ENCODE data around the gene CDIPT.

Gene CDIPT

DNA sequence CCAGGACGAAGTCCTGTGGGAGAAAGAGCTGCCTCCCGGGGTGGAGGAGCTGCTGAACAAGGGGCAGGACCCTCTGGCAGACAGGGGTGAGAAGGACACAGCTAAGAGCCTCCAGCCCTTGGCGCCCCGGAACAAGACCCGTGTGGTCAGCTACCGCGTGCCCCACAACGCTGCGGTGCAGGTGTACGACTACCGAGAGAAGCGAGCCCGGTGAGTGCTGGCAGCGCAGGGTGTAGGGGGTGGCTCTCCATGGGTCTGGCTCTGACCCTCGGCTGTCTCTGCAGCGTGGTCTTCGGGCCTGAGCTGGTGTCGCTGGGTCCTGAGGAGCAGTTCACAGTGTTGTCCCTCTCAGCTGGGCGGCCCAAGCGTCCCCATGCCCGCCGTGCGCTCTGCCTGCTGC lies 21.4 kb downstream of the CDIPT start:
- Histone ChIP-seq H4K20me1 (ENCODE audit: insufficient read depth, low read length, poor library complexity, severe bottlenecking) (no peaks in the 10 kb centered on the region), H3K9me3 (ENCODE audit: insufficient read depth, low read depth, low read length) (no peaks in the 10 kb centered on the region), H3K4me3 (ENCODE audit: low read length, poor library complexity, severe bottlenecking) (no peak overlapping the region), H3K4me1 (ENCODE audit: insufficient read depth, low read length, poor library complexity, severe bottlenecking) (no peaks in the 10 kb centered on the region), H3K4me2 (ENCODE audit: low read depth, low read length, poor library complexity, severe bottlenecking) (no peak overlapping the region), H3K9ac (ENCODE audit: low read depth, low read length, poor library complexity, severe bottlenecking) (no peak overlapping the region), H3F3A (ENCODE audit: low read depth) (no peaks in the 10 kb centered on the region), H3K79me2 (ENCODE audit: insufficient read depth, low read length) (no peaks in the 10 kb centered on the region), H3K36me3 (ENCODE audit: insufficient read depth, low read length) (no peaks in the 10 kb centered on the region), H3K27me3 (ENCODE audit: insufficient read depth, low read length, poor library complexity, severe bottlenecking) (no peaks in the 10 kb centered on the region), H2AFZ (ENCODE audit: low read length) (no peak overlapping the region), H3K9me2 (replicated peaks; ENCODE audit: low read depth, low read length) (no peaks in the 10 kb centered on the region)
- no peak for TF ChIP-seq EZH2phosphoT487 (IDR thresholded peaks at IDR 0.05; ENCODE audit: borderline replicate concordance)
- TF ChIP-seq, protein P1, sequence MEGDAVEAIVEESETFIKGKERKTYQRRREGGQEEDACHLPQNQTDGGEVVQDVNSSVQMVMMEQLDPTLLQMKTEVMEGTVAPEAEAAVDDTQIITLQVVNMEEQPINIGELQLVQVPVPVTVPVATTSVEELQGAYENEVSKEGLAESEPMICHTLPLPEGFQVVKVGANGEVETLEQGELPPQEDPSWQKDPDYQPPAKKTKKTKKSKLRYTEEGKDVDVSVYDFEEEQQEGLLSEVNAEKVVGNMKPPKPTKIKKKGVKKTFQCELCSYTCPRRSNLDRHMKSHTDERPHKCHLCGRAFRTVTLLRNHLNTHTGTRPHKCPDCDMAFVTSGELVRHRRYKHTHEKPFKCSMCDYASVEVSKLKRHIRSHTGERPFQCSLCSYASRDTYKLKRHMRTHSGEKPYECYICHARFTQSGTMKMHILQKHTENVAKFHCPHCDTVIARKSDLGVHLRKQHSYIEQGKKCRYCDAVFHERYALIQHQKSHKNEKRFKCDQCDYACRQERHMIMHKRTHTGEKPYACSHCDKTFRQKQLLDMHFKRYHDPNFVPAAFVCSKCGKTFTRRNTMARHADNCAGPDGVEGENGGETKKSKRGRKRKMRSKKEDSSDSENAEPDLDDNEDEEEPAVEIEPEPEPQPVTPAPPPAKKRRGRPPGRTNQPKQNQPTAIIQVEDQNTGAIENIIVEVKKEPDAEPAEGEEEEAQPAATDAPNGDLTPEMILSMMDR (conservative IDR thresholded peaks at IDR 0.05; ENCODE audit: low read length), result no peak

- Histone ChIP-seq H3K4me1 (ENCODE audit: insufficient read depth, low read length, poor library complexity, severe bottlenecking) (no peaks in the 10 kb centered on the region), H3K4me3 (ENCODE audit: low read length, poor library complexity, severe bottlenecking) (no peak overlapping the region), H3K36me3 (ENCODE audit: insufficient read depth, low read length) (no peaks in the 10 kb centered on the region), H3K4me2 (ENCODE audit: low read depth, low read length, poor library complexity, severe bottlenecking) (no peak overlapping the region), H3K79me2 (ENCODE audit: insufficient read depth, low read length) (no peaks in the 10 kb centered on the region), H3K27me3 (ENCODE audit: insufficient read depth, low read length, poor library complexity, severe bottlenecking) (no peaks in the 10 kb centered on the region), H3F3A (ENCODE audit: low read depth) (no peaks in the 10 kb centered on the region), H2AFZ (ENCODE audit: low read length) (no peak overlapping the region), H4K20me1 (ENCODE audit: insufficient read depth, low read length, poor library complexity, severe bottlenecking) (no peaks in the 10 kb centered on the region), H3K9me3 (ENCODE audit: insufficient read depth, low read depth, low read length) (no peaks in the 10 kb centered on the region), H3K9me2 (replicated peaks; ENCODE audit: low read depth, low read length) (no peaks in the 10 kb centered on the region), H3K9ac (ENCODE audit: low read depth, low read length, poor library complexity, severe bottlenecking) (no peak overlapping the region)
- TF ChIP-seq EZH2phosphoT487 (IDR thresholded peaks at IDR 0.05; ENCODE audit: borderline replicate concordance), result no peak
- TF ChIP-seq, protein P1 (conservative IDR thresholded peaks at IDR 0.05; ENCODE audit: low read length), result no peak
Observed at GRCh38 chr16:29840240-29840639, 22.8 kb downstream of the CDIPT start.

DNA sequence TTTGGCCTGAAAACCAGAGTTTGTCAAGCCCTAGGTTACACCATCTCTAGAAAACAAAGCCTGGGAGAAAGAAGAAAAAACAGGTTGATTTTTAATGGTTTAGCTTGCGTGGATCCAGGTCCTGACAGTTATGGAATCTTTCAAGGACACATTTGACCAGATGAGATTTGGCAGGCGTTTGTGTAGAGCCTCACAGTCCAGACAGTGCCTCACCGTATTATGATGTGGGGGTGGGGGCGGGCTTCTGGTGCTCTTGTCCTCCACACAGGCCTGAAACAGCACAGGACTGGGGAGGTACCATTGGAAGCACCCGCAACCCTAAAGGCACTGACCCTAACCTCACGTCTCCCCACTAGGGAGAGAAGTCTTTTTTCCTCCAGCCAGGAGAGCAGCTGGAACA lies 23.2 kb downstream of the CDIPT start:
- H4K20me1 ChIP-seq (ENCODE audit: insufficient read depth, low read length, poor library complexity, severe bottlenecking), result no peaks in the 10 kb centered on the region
- no peaks in the 10 kb centered on the region for H3K36me3 ChIP-seq (ENCODE audit: insufficient read depth, low read length)
- no peak for TF ChIP-seq EZH2phosphoT487 (IDR thresholded peaks at IDR 0.05; ENCODE audit: borderline replicate concordance)
- TF ChIP-seq, protein P1 (conservative IDR thresholded peaks at IDR 0.05; ENCODE audit: low read length), result no peak
- H3K79me2 ChIP-seq (ENCODE audit: insufficient read depth, low read length), result no peaks in the 10 kb centered on the region
- H3K9me2 ChIP-seq (replicated peaks; ENCODE audit: low read depth, low read length), result no peaks in the 10 kb centered on the region
- H3K9ac ChIP-seq (ENCODE audit: low read depth, low read length, poor library complexity, severe bottlenecking), result no peak overlapping the region
- H3F3A ChIP-seq (ENCODE audit: low read depth), result no peaks in the 10 kb centered on the region
- H3K27me3 ChIP-seq (ENCODE audit: insufficient read depth, low read length, poor library complexity, severe bottlenecking), result no peaks in the 10 kb centered on the region
- no peak overlapping the region for H3K4me2 ChIP-seq (ENCODE audit: low read depth, low read length, poor library complexity, severe bottlenecking)
- H3K4me1 ChIP-seq (ENCODE audit: insufficient read depth, low read length, poor library complexity, severe bottlenecking), result no peaks in the 10 kb centered on the region
- H2AFZ ChIP-seq (ENCODE audit: low read length), result no peak overlapping the region
- no peaks in the 10 kb centered on the region for H3K9me3 ChIP-seq (ENCODE audit: insufficient read depth, low read depth, low read length)
- no peak overlapping the region for H3K4me3 ChIP-seq (ENCODE audit: low read length, poor library complexity, severe bottlenecking)
